ENCODE results near the gene BTNL2. TPM values are rescaled to one million over a fixed set of nuclear protein-coding genes. Genes with fewer than 3 reads are reported as not detected.

The BTNL2 gene
- polyA plus RNA-seq, 2 of the 4 experiments (the other 2 are of a cell fraction): not detected

- DNase-seq (ENCODE audit: low read depth in 1 of 2, low spot score in 1 of 2): no peak
- POLR2A ChIA-PET: no interaction called here
- no peak for ATAC-seq
- no peak overlapping the region for H3K4me3 ChIP-seq
- H3K9me3 ChIP-seq: no peaks in the 10 kb centered on the region
- no peak overlapping the region for H3K4me2 ChIP-seq
- CTCF ChIA-PET: no interaction called here
- 23% methylated on average over 4 of the region's 4 CpGs for WGBS (ENCODE audit: missing lambda C conversion rate)
- H3K27ac ChIP-seq: no peak overlapping the region
- TF ChIP-seq ZFP36 (IDR thresholded peaks at IDR 0.05; ENCODE audit: borderline replicate concordance, partially characterized antibody) (no peak), MYC (IDR thresholded peaks at IDR 0.05; ENCODE audit: borderline replicate concordance, low read length) (no peak), PHF8 (IDR thresholded peaks at IDR 0.05; ENCODE audit: borderline replicate concordance, low read depth) (no peak), MAFK (IDR thresholded peaks at IDR 0.05; ENCODE audit: partially characterized antibody) (no peak), MAZ (IDR thresholded peaks at IDR 0.05; ENCODE audit: borderline replicate concordance, low read depth, low read length) (no peak), MAX (IDR thresholded peaks at IDR 0.05) (no peak), KDM1A (IDR thresholded peaks at IDR 0.05; ENCODE audit: low read depth) (no peak), REST (IDR thresholded peaks at IDR 0.05) (no peak), USF2 (IDR thresholded peaks at IDR 0.05) (no peak), HMGXB4 (CRISPR knock-in tag; IDR thresholded peaks at IDR 0.05; ENCODE audit: borderline replicate concordance) (no peak), E2F6 (IDR thresholded peaks at IDR 0.05; ENCODE audit: borderline replicate concordance, low read depth) (no peak), EHMT2 (IDR thresholded peaks at IDR 0.05; ENCODE audit: low read depth) (no peak), HES2 (IDR thresholded peaks at IDR 0.05) (no peak)
- no peak for FAIRE-seq
- H3K4me1 ChIP-seq: no peaks in the 10 kb centered on the region
Observed at GRCh38 chr6:32427934-32428474, 21.0 kb upstream of the BTNL2 start.

- ChIA-PET CTCF (interaction anchor here (1.3 kb wide), 1 partner anchor 359 kb away, joined by 6 read pairs; no protein-coding TSS in a partner anchor), POLR2A (no interaction called here)
- ATAC-seq: no peak
Observed at GRCh38 chr6:32427218-32427617, 20.2 kb upstream of the BTNL2 start.

More at GRCh38 chr6:32427218-32427617, 20.2 kb upstream of the BTNL2 start:
- Histone ChIP-seq H3K4me1 (no peaks in the 10 kb centered on the region), H3K27ac (no peak overlapping the region), H3K4me3 (no peak overlapping the region), H3K9me3 (no peaks in the 10 kb centered on the region), H3K4me2 (no peak overlapping the region)
- DNase-seq (ENCODE audit: low read depth in 1 of 2, low spot score in 1 of 2): no peak
- no peak for FAIRE-seq
- WGBS (ENCODE audit: missing lambda C conversion rate): 32% methylated on average over 1 of the region's 1 CpG
- no peak for TF ChIP-seq HOXB5 (CRISPR knock-in tag; IDR thresholded peaks at IDR 0.05)
- no peak for TF ChIP-seq HOXA7 (CRISPR knock-in tag; IDR thresholded peaks at IDR 0.05)
- no peak for TF ChIP-seq CHD2 (IDR thresholded peaks at IDR 0.05; ENCODE audit: low read length, partially characterized antibody)
- TF ChIP-seq MAX (IDR thresholded peaks at IDR 0.05): no peak
- no peak for TF ChIP-seq MAFK (IDR thresholded peaks at IDR 0.05; ENCODE audit: partially characterized antibody)
- no peak for TF ChIP-seq POLR2AphosphoS2 (conservative IDR thresholded peaks at IDR 0.05; ENCODE audit: low read length)
- no peak for TF ChIP-seq JUNB (IDR thresholded peaks at IDR 0.05)
- no peak for TF ChIP-seq TP53 (CRISPR knock-in tag; IDR thresholded peaks at IDR 0.05)
- TF ChIP-seq EHMT2 (IDR thresholded peaks at IDR 0.05; ENCODE audit: low read depth): no peak
- no peak for TF ChIP-seq MYC (IDR thresholded peaks at IDR 0.05; ENCODE audit: borderline replicate concordance, low read length)

Measured in A549 (cell line).